Lung (tissue), 12 donors: ENCODE measurements around the gene NYNRIN. TPM values are rescaled to one million over a fixed set of nuclear protein-coding genes. Genes with fewer than 3 reads are reported as not detected.

Experiments used
- ATAC-seq: fragments of 200-7000 bp; cut with Tn5 transposase; one replicate; pipeline ENCODE4 v1.9.1; 2020; ENCODE audit warnings: moderate number of reproducible peaks; ENCODE audit not compliant: insufficient read depth, low FRiP score
- DNase-seq, 3 donors: peaks; one replicate each; pipeline ENCODE4 v3.0.0-alpha.2; 2013 to 2017
- H3K27ac ChIP-seq, 2 donors: one replicate each; pipeline ENCODE4 v1.5.1; 2013; ENCODE audit warnings: mild to moderate bottlenecking in 2 of 2, moderate library complexity in 2 of 2, control low read depth in 1 of 2, inconsistent platforms in 1 of 2, low read depth in 1 of 2, low read length in 1 of 2
- H3K27me3 ChIP-seq, 3 donors: one replicate each; pipeline ENCODE4 v1.5.1; 2013; ENCODE audit warnings: low read length in 2 of 3; ENCODE audit not compliant: control insufficient read depth in 3 of 3, insufficient read depth in 3 of 3
- H3K36me3 ChIP-seq, 4 donors: one replicate each; pipeline ENCODE4 v1.5.1; 2013; ENCODE audit warnings: low read length in 4 of 4, mild to moderate bottlenecking in 1 of 4, moderate library complexity in 1 of 4; ENCODE audit not compliant: control insufficient read depth in 4 of 4, insufficient read depth in 4 of 4
- H3K4me1 ChIP-seq, 5 donors: one replicate each; pipeline ENCODE4 v1.5.1; 2013; ENCODE audit warnings: low read length in 5 of 5, mild to moderate bottlenecking in 2 of 5, moderate library complexity in 1 of 5; ENCODE audit not compliant: control insufficient read depth in 5 of 5, insufficient read depth in 5 of 5
- H3K4me3 ChIP-seq: one replicate; pipeline ENCODE4 v1.5.1; 2013; ENCODE audit warnings: mild to moderate bottlenecking, control low read depth, moderate library complexity
- H3K9ac ChIP-seq, 2 donors: one replicate each; pipeline ENCODE4 v1.5.1; 2013; ENCODE audit warnings: low read length in 2 of 2, control low read depth in 1 of 2; ENCODE audit not compliant: insufficient read depth in 1 of 2
- H3K9me3 ChIP-seq, 4 donors: one replicate each; pipeline ENCODE4 v1.5.1; 2013; ENCODE audit warnings: low read length in 3 of 4, mild to moderate bottlenecking in 1 of 4, moderate library complexity in 1 of 4; ENCODE audit not compliant: control insufficient read depth in 4 of 4, insufficient read depth in 3 of 4
- WGBS, 2 donors: extraction: QIAGEN DNeasy Blood & Tissue Kit; methylation state at CpG; one replicate each; pipeline ENCODE4 v1.1.7; 2013; 5-methylcytosine and 5-hydroxymethylcytosine counted together
- polyA plus RNA-seq, 2 donors: library from polyadenylated mRNA; stranded (reverse); fragments of 200-250 nt; gene quantifications; one replicate each; pipeline ENCODE4 v1.2.1, GENCODE V29; 2013
- total RNA-seq, 2 donors: library from RNA; depleted of rRNA in 1 of 2; stranded (reverse); fragments of >200 nt in 1 of 2; gene quantifications; one replicate each; pipeline ENCODE4 v1.2.1, GENCODE V29; 2014 to 2021
- TF ChIP-seq, protein P1 (sequence below): IDR thresholded peaks from 2 replicates; pipeline ENCODE4 v1.5.1; 2012; ENCODE audit warnings: mild to moderate bottlenecking; ENCODE audit errors: control extremely low read depth, extremely low read depth
- donor health status: control.
- donor health status: control.
- donor health status: Bipolar disorder and iron deficiency.
- donor health status: healthy.
- donor health status: DM: yes; HTN: yes; CAD: no.

The NYNRIN gene
- total and polyA plus RNA-seq, 4 donors, result 2.9 to 49.8 (median 10.2) TPM

DNA sequence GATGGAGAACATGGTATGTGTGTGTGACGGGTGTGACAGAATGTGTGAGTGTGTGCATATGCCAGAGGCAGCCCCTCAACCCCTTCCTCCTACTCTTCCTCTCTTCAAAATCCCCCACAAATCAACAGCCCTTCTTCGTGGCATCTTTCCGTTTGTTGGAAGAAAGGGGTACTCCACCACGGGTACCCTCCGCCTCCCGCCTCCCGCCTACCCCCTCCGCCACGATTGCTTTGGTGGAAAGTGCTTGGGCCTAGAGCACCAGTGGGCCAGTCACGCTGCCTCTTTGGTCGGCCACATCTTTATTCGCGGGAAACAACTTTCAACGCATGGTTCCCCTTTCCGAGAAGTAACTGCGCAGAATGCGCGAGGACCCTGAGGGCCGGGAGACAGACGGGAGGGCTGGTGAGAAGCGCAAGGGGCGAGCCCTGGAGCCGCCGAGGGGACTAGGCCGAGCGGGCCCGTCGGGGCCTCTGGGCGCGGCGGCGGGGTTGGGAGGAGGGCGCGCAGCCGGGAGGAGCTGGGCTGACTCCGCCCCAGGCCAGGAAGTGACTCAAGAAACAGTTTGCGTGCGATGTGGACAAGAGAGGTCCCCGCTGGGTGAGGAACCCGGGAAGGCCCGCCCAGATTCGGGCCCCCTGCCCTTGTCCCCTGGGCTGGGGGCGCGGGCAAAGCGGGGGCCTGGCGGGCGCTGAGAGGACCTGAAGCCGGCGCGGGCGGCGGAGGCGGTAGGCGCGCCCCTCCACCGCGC is 30.8 kb downstream of the NYNRIN start, which contains the start of the genes CBLN3 and KHNYN:
CBLN3 (minus strand) TSS at position 274 of the 748 bp plus-strand sequence. CDS start 614 bp downstream, outside the sequence.
KHNYN (plus strand) TSS at position 560 of the 748 bp plus-strand sequence. CDS start 777 bp downstream, outside the sequence.
- 4 to 5% methylated on average over 55 to 57 of the region's 57 CpGs for WGBS, 2 donors
- TF ChIP-seq, protein P1, sequence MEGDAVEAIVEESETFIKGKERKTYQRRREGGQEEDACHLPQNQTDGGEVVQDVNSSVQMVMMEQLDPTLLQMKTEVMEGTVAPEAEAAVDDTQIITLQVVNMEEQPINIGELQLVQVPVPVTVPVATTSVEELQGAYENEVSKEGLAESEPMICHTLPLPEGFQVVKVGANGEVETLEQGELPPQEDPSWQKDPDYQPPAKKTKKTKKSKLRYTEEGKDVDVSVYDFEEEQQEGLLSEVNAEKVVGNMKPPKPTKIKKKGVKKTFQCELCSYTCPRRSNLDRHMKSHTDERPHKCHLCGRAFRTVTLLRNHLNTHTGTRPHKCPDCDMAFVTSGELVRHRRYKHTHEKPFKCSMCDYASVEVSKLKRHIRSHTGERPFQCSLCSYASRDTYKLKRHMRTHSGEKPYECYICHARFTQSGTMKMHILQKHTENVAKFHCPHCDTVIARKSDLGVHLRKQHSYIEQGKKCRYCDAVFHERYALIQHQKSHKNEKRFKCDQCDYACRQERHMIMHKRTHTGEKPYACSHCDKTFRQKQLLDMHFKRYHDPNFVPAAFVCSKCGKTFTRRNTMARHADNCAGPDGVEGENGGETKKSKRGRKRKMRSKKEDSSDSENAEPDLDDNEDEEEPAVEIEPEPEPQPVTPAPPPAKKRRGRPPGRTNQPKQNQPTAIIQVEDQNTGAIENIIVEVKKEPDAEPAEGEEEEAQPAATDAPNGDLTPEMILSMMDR, result no peak
- Histone ChIP-seq H3K9ac (peak within 1 kb of the TSS; percentile 83 to 89), H3K27ac (peak within 1 kb of the TSS; percentile 97 to 99), H3K9me3 (no peaks in the 10 kb centered on the region), H3K4me1 (peaks cover 0 to 33% (median 15%) of the 10 kb centered on the region in 5 donors), H3K36me3 (peaks cover 0 to 20% (median 16%) of the 10 kb centered on the region in 4 donors), H3K4me3 (peak within 1 kb of the TSS; percentile 55), H3K27me3 (no peaks in the 10 kb centered on the region)
- ATAC-seq, result peak; percentile 92
- DNase-seq, result peak; percentile 93 to 96 (median 95)

DNA sequence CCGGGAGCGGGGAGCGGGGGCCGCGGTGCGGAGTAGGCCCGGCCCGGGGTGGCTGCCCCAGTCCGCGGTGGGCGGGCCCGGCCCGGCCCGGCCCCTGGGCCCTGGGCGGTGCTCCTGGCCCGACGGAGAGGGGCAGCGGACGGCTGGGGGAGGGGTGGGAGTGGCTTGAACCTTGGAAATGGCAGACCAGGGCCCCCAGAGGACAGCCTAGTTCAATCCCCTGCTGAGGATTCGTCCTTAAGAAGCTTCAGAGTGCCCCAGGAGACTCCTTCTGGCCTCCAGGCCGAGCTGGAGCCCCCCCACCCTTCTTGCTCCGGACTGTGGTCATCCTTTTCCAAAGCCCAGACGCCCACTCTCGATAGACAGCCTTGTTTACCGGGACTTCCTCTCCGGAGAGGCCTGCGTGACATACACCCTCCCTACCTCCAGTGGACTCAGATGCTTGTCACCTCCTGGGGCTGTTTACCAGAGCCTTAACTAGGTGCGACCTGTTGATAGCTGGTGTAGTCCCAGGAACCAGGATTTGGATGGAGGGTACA is 31.4 kb downstream of the NYNRIN start:
- no peaks in the 10 kb centered on the region for H3K9me3 ChIP-seq
- H3K4me3 ChIP-seq, result peak overlapping the region; percentile 55
- peak overlapping the region; percentile 77 to 83 for H3K9ac ChIP-seq
- peaks cover 0 to 20% (median 17%) of the 10 kb centered on the region in 4 donors for H3K36me3 ChIP-seq
- peak; percentile 88 for ATAC-seq
- peaks cover 0 to 33% (median 15%) of the 10 kb centered on the region in 5 donors for H3K4me1 ChIP-seq
- DNase-seq, result peak; percentile 84 to 89 (median 86)
- 0% methylated on average over 18 to 28 of the region's 28 CpGs for WGBS, 2 donors
- no peaks in the 10 kb centered on the region for H3K27me3 ChIP-seq
- H3K27ac ChIP-seq, result peak overlapping the region; percentile 97 to 99
- TF ChIP-seq, protein P1, result no peak

DNA sequence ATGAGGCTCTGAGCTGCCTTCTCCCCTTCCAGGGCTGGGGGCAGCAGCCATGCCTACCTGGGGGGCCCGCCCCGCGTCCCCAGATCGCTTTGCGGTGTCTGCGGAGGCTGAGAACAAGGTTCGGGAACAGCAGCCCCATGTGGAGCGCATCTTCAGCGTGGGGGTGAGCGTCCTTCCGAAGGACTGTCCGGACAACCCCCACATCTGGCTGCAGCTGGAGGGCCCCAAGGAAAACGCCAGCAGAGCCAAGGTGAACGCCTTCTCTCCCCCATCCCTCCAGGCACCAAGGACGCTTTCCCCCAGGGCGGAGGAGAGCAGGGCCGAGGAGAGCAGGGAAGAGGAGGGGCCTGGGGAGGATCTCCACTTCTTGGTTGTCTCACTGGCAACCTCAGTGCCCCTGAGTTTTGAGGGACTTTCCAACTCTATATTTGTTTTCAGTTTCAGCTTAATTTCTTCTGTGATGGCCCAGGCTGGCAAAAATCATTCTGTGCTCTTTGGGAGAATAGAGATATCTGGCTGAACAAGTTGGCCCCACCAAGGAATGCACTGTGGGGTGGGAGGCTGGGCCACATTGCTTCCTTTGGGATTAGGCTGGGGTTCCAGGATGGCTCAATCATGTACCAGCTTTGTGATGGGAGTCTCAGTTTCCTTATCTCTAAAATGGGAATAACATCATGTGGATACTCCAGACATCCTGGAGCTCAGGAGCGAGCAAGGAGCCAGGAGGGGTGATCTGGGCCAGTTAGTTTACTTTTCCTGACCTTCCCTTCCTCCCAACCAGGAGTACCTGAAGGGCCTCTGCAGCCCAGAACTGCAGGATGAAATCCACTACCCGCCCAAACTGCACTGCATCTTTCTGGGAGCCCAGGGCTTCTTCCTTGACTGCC is 32.1 kb downstream of the NYNRIN start:
- peak overlapping the region; percentile 97 to 99 for H3K27ac ChIP-seq
- H3K4me1 ChIP-seq, result peaks cover 0 to 28% (median 15%) of the 10 kb centered on the region in 5 donors
- H3K4me3 ChIP-seq, result peak overlapping the region; percentile 55
- H3K9me3 ChIP-seq, result no peaks in the 10 kb centered on the region
- ATAC-seq (no peak), DNase-seq (peak; percentile 37 to 44 (median 42))
- TF ChIP-seq, protein P1, result no peak
- H3K36me3 ChIP-seq, result peaks cover 0 to 23% (median 20%) of the 10 kb centered on the region in 4 donors
- peak overlapping the region; percentile 77 to 83 for H3K9ac ChIP-seq
- 15 to 20% methylated on average over 17 to 19 of the region's 19 CpGs for WGBS, 2 donors
- H3K27me3 ChIP-seq, result no peaks in the 10 kb centered on the region
